HCT116 (cell line): ENCODE data around the gene SKP2. TPM values are rescaled to one million over a fixed set of nuclear protein-coding genes. Genes with fewer than 3 reads are reported as not detected.

Experiments
- ATAC-seq: fragments of 200-7000 bp; cut with Tn5 transposase; 2 replicates; pipeline ENCODE4 v1.9.1; 2020; ENCODE audit warnings: mild to moderate bottlenecking, moderate library complexity
- BruUV-seq: library from RNA; stranded (reverse); fragments of 400-500 nt; replicated peaks from 2 replicates; lab custom pipeline; 2021; lab: Mats Ljungman, UMichigan
- CTCF ChIA-PET: fragments of 300-600 bp; sonication (Branson Sonifier 250); formaldehyde crosslinking; loops from one replicate; lab custom pipeline; 2021; ENCODE audit warnings: antibody characterized with exemption; lab: Charles Lee
- POLR2A ChIA-PET: fragments of 300-600, 350-600 bp; sonication (Branson Sonifier 250); formaldehyde crosslinking; loops from one replicate; lab custom pipeline; 2021; ENCODE audit warnings: antibody characterized with exemption; lab: Charles Lee
- RAD21 ChIA-PET, 2 experiments: fragments of 300-600 bp; sonication (Branson Sonifier 250); formaldehyde crosslinking; loops; one replicate each; lab custom pipeline; 2023; ENCODE audit warnings: low total read pairs in 2 of 2; ENCODE audit not compliant: uncharacterized antibody in 2 of 2, unreplicated experiment in 2 of 2, low non-redundant PET in 1 of 2; lab: Charles Lee
- DNase-seq: peaks from one replicate; pipeline ENCODE4 v3.0.0-alpha.2; 2010; ENCODE audit warnings: low read depth, low spot score
- H2AFZ ChIP-seq: fragments of 200-600 bp; shearing (Covaris generic), sonication (generic); 2 replicates; pipeline ENCODE4 v1.6.1; 2017; ENCODE audit warnings: low read depth, mixed run types, mixed read lengths, antibody characterized with exemption, low read length; ENCODE audit not compliant: poor library complexity, severe bottlenecking
- H3K27ac ChIP-seq: 2 replicates; pipeline ENCODE4 v1.5.1; 2012; ENCODE audit warnings: low read depth, low read length
- H3K27me3 ChIP-seq: fragments of 200-600 bp; sonication (generic); 2 replicates; pipeline ENCODE4 v1.6.1; 2016; ENCODE audit warnings: mixed run types, low read length, mixed read lengths; ENCODE audit not compliant: insufficient read depth
- H3K36me3 ChIP-seq, 2 experiments: fragments of 200-500 bp in 1 of 2; fragments of 200-600 bp in 1 of 2; sonication (Bioruptor generic) in 1 of 2; sonication (generic) in 1 of 2; 2 replicates each; pipeline versions ENCODE4 v1.5.1 to v1.6.1; 2014 to 2016; ENCODE audit warnings: low read length in 2 of 2, inconsistent platforms in 1 of 2, mixed read lengths in 1 of 2, mixed run types in 1 of 2; ENCODE audit not compliant: insufficient read depth in 2 of 2, control insufficient read depth in 1 of 2
- H3K4me1 ChIP-seq, 2 experiments: fragments of 200-600 bp in 1 of 2; sonication (generic) in 1 of 2; 2 replicates each; pipeline versions ENCODE4 v1.5.1 to v1.6.1; 2012 to 2017; ENCODE audit warnings: low read length in 2 of 2, inconsistent platforms in 1 of 2, mild to moderate bottlenecking in 1 of 2, mixed read lengths in 1 of 2, mixed run types in 1 of 2, moderate library complexity in 1 of 2; ENCODE audit not compliant: insufficient read depth in 2 of 2, control insufficient read depth in 1 of 2
- H3K4me2 ChIP-seq: fragments of 200-600 bp; sonication (generic); 2 replicates; pipeline ENCODE4 v1.6.1; 2017; ENCODE audit warnings: mixed run types, low read length, mixed read lengths
- H3K4me3 ChIP-seq, 2 experiments: fragments of 200-600 bp in 1 of 2; sonication (generic) in 1 of 2; replicated peaks in 1 of 2; 2 replicates each; pipeline ENCODE4 v1.5.1; 2011 to 2016; ENCODE audit warnings: low read length in 2 of 2, control low read depth in 1 of 2, low read depth in 1 of 2, mild to moderate bottlenecking in 1 of 2, mixed read lengths in 1 of 2, mixed run types in 1 of 2
- H3K79me2 ChIP-seq: fragments of 200-600 bp; sonication (generic); 2 replicates; pipeline ENCODE4 v1.6.1; 2017; ENCODE audit warnings: mild to moderate bottlenecking, mixed run types, low read length, moderate library complexity, mixed read lengths; ENCODE audit not compliant: insufficient read depth
- H3K9ac ChIP-seq: fragments of 200-600 bp; sonication (generic); 2 replicates; pipeline ENCODE4 v1.6.1; 2016; ENCODE audit warnings: low read length, mixed read lengths
- H3K9me2 ChIP-seq: fragments of 200-600 bp; sonication (generic), shearing (Covaris generic); 2 replicates; pipeline ENCODE4 v1.6.1; 2017; ENCODE audit warnings: mixed run types, mild to moderate bottlenecking, moderate library complexity; ENCODE audit not compliant: insufficient read depth
- H3K9me3 ChIP-seq, 2 experiments: fragments of 200-500 bp in 1 of 2; fragments of 200-600 bp in 1 of 2; sonication (Bioruptor generic) in 1 of 2; sonication (generic) in 1 of 2; 2 replicates each; pipeline ENCODE4 v1.6.1; 2014 to 2017; ENCODE audit warnings: low read length in 2 of 2, mixed read lengths in 2 of 2, inconsistent platforms in 1 of 2, low read depth in 1 of 2, mild to moderate bottlenecking in 1 of 2, mixed run types in 1 of 2, moderate library complexity in 1 of 2; ENCODE audit not compliant: control insufficient read depth in 1 of 2, insufficient read depth in 1 of 2
- H4K20me1 ChIP-seq: fragments of 200-600 bp; sonication (generic), shearing (Covaris generic); 2 replicates; pipeline ENCODE4 v1.6.1; 2017; ENCODE audit warnings: mixed run types, mild to moderate bottlenecking, moderate library complexity; ENCODE audit not compliant: insufficient read depth
- ATF3 ChIP-seq: IDR thresholded peaks from 2 replicates; pipeline ENCODE4 v1.6.1; 2012
- CBX3 ChIP-seq: IDR thresholded peaks from 2 replicates; pipeline ENCODE4 v1.6.1; 2012; ENCODE audit warnings: low read depth
- CTCF ChIP-seq, 3 experiments: fragments of 200-600 bp in 1 of 3; sonication (generic) in 1 of 3; IDR thresholded peaks in 2 of 3; conservative IDR thresholded peaks in 1 of 3; 2 replicates each; pipeline ENCODE4 v1.5.1; 2012 to 2017; ENCODE audit warnings: low read depth in 2 of 3, low read length in 2 of 3, antibody characterized with exemption in 1 of 3, borderline replicate concordance in 1 of 3, control low read depth in 1 of 3, mild to moderate bottlenecking in 1 of 3, mixed read lengths in 1 of 3, mixed run types in 1 of 3, moderate library complexity in 1 of 3; ENCODE audit not compliant: insufficient read depth in 1 of 3
- EGR1 ChIP-seq: IDR thresholded peaks from 2 replicates; pipeline ENCODE4 v1.6.1; 2012; ENCODE audit warnings: low read depth
- ELF1 ChIP-seq: IDR thresholded peaks from 2 replicates; pipeline ENCODE4 v1.6.1; 2012; ENCODE audit warnings: low read depth, borderline replicate concordance
- EZH2 ChIP-seq: fragments of 200-600 bp; sonication (generic); IDR thresholded peaks from 2 replicates; pipeline ENCODE4 v1.6.1; 2017; ENCODE audit warnings: antibody characterized with exemption, mixed run types
- EZH2phosphoT487 ChIP-seq: fragments of 200-600 bp; IDR thresholded peaks from 2 replicates; pipeline ENCODE4 v1.6.1; 2018; ENCODE audit warnings: antibody characterized with exemption, borderline replicate concordance
- FOSL1 ChIP-seq: IDR thresholded peaks from 2 replicates; pipeline ENCODE4 v1.6.1; 2012; ENCODE audit warnings: low read depth
- JUND ChIP-seq: IDR thresholded peaks from 2 replicates; pipeline ENCODE4 v1.6.1; 2012
- MAX ChIP-seq: IDR thresholded peaks from 2 replicates; pipeline ENCODE4 v1.6.1; 2012
- POLR2A ChIP-seq: IDR thresholded peaks from 2 replicates; pipeline ENCODE4 v1.7.0; 2011; ENCODE audit warnings: borderline replicate concordance; ENCODE audit not compliant: insufficient read depth, insufficient read length; ENCODE audit errors: extremely low read depth
- RAD21 ChIP-seq: IDR thresholded peaks from 2 replicates; pipeline ENCODE4 v1.6.1; 2012; ENCODE audit warnings: low read depth, mild to moderate bottlenecking
- SIN3A ChIP-seq: IDR thresholded peaks from 2 replicates; pipeline ENCODE4 v1.6.1; 2012; ENCODE audit warnings: low read depth
- SP1 ChIP-seq: IDR thresholded peaks from 2 replicates; pipeline ENCODE4 v1.6.1; 2012; ENCODE audit warnings: low read depth
- SRF ChIP-seq: IDR thresholded peaks from 2 replicates; pipeline ENCODE4 v1.6.1; 2012; ENCODE audit warnings: low read depth
- TCF7L2 ChIP-seq: IDR thresholded peaks from 2 replicates; pipeline ENCODE4 v1.7.0; 2011; ENCODE audit warnings: borderline replicate concordance, inconsistent platforms; ENCODE audit not compliant: insufficient read depth, insufficient read length; ENCODE audit errors: extremely low read depth
- YY1 ChIP-seq: IDR thresholded peaks from 2 replicates; pipeline ENCODE4 v1.6.1; 2011; ENCODE audit warnings: low read length, low read depth, moderate library complexity, mild to moderate bottlenecking; ENCODE audit not compliant: insufficient replicate concordance; ENCODE audit errors: extremely low read depth
- ZFX ChIP-seq: fragments of 450-650 bp; IDR thresholded peaks from 2 replicates; pipeline ENCODE4 v1.6.1; 2017
- ZNF274 ChIP-seq: fragments of 200-500 bp; sonication (Bioruptor generic); IDR thresholded peaks from 2 replicates; pipeline ENCODE4 v1.6.1; 2014; ENCODE audit warnings: mild to moderate bottlenecking, low read depth, low read length, inconsistent platforms
- intact Hi-C: fragments of 100-400 bp; cut with micrococcal nuclease; formaldehyde crosslinking; loops from 2 replicates; pipeline ENCODE4 v1.10.0; 2022
- total RNA-seq: library from RNA; stranded (reverse); gene quantifications from one replicate; pipeline ENCODE4 v1.2.1, GENCODE V29; 2021; ENCODE audit not compliant: unreplicated experiment

The SKP2 gene
- total RNA-seq, 1 experiment from 2014 or later = 44.3 TPM

GRCh38 chr5:36170832-36171424 lies 19.0 kb downstream of the SKP2 start:
- ChIA-PET RAD21 (no interaction called here), POLR2A (no interaction called here), CTCF (interaction anchor here (0.9 kb wide), 1 partner anchor 9 kb away, joined by 3 read pairs; no protein-coding TSS in a partner anchor)
- ATAC-seq (no peak), DNase-seq (no peak)
- no TSS peak for BruUV-seq
- Histone ChIP-seq H3K4me3 (no peak overlapping the region), H2AFZ (no peak overlapping the region), H4K20me1 (no peaks in the 10 kb centered on the region), H3K4me1 (no peaks in the 10 kb centered on the region), H3K79me2 (peaks cover 14% of the 10 kb centered on the region; the same call in 1 of the 2 replicates), H3K9me2 (no peaks in the 10 kb centered on the region), H3K27me3 (no peaks in the 10 kb centered on the region), H3K4me2 (no peak overlapping the region), H3K27ac (no peak overlapping the region), H3K36me3 (peaks cover 42 to 46% of the 10 kb centered on the region in 2 experiments), H3K9me3 (no peaks in the 10 kb centered on the region), H3K9ac (no peak overlapping the region)
- TF ChIP-seq ELF1 (no peak), ZFX (no peak), CBX3 (no peak), MAX (no peak), CTCF (IDR thresholded peaks at IDR 0.05 in 2 of 3, conservative IDR thresholded peaks at IDR 0.05 in 1 of 3; ENCODE audit: borderline replicate concordance in 1 of 3, insufficient read depth in 1 of 3, low read depth in 2 of 3, low read length in 2 of 3) (no peak), YY1 (no peak), SRF (no peak), EZH2phosphoT487 (no peak), RAD21 (no peak), FOSL1 (no peak), JUND (no peak), ATF3 (no peak), SIN3A (no peak), EGR1 (no peak), ZNF274 (no peak), EZH2 (no peak), POLR2A (no peak), SP1 (no peak), TCF7L2 (no peak)
- intact Hi-C loops = no loop called here
